ENCODE results near the gene CCDC78.

Gene CCDC78

GRCh38 chr16:719815-720446 lies 6.3 kb downstream of the CCDC78 start:
- DNase-seq (ENCODE audit: low spot score): no peak
- in situ Hi-C loops (cut with MboI; ENCODE audit: low sequenced_read_pairs, unreplicated experiment): no loop called here
- TF ChIP-seq CTCF (IDR thresholded peaks at IDR 0.05; ENCODE audit: borderline replicate concordance, control extremely low read depth, extremely low read depth, insufficient read depth, missing control alignments): no peak

DNA sequence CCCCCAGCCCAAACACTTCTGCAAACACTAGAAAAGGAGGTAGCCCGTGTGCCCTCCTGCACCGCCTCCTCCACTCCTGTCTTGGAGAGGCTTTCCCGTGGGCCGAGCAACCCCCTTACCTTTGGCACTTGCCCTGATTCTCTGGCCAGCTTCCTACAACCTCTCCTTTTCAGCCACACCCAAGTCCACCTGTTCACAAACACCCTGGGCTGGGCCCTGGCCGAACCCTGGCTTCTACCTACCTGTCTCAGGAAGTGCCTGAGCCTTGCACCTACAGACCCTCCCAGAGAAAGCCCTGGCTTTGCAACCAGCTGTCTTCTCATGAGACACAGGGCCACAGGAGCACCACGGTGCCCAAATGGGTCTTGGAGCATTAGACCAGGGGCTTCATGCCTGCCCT lies 7.3 kb downstream of the CCDC78 start:
- in situ Hi-C loops (cut with MboI; ENCODE audit: low sequenced_read_pairs, unreplicated experiment): no loop called here
- no peak for TF ChIP-seq CTCF (IDR thresholded peaks at IDR 0.05; ENCODE audit: borderline replicate concordance, control extremely low read depth, extremely low read depth, insufficient read depth, missing control alignments)

DNA sequence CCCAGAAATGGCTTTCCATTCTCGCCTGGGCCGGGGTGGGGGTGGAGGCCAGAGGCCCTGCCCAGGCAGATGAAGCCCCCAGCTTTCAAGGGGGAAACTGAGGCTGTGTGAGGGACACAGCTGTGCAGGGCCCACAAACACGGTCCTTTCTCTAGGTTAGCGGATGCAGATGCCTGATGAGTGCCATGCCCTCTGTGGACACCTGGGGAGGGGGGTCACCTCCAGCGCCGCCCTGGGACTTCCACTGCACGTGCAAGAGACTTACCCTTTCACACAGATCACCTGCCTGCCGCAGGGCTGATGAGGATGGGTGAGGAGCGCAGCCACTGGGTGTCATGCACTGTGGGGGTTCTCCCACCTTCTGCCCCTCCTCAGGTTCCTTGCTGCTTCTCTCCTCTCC lies 7.9 kb downstream of the CCDC78 start:
- TF ChIP-seq CTCF (IDR thresholded peaks at IDR 0.05; ENCODE audit: borderline replicate concordance, control extremely low read depth, extremely low read depth, insufficient read depth, missing control alignments): no peak
- in situ Hi-C loops (cut with MboI; ENCODE audit: low sequenced_read_pairs, unreplicated experiment): no loop called here
- no peak for DNase-seq (ENCODE audit: low spot score)

More for the DNA sequence above, 7.3 kb downstream of the CCDC78 start:
- DNase-seq (ENCODE audit: low spot score): no peak

GRCh38 chr16:717450-718245 lies 8.6 kb downstream of the CCDC78 start:
- in situ Hi-C loops (cut with MboI; ENCODE audit: low sequenced_read_pairs, unreplicated experiment): no loop called here
- DNase-seq (ENCODE audit: low spot score): no peak
- no peak for TF ChIP-seq CTCF (IDR thresholded peaks at IDR 0.05; ENCODE audit: borderline replicate concordance, control extremely low read depth, extremely low read depth, insufficient read depth, missing control alignments)

DNA sequence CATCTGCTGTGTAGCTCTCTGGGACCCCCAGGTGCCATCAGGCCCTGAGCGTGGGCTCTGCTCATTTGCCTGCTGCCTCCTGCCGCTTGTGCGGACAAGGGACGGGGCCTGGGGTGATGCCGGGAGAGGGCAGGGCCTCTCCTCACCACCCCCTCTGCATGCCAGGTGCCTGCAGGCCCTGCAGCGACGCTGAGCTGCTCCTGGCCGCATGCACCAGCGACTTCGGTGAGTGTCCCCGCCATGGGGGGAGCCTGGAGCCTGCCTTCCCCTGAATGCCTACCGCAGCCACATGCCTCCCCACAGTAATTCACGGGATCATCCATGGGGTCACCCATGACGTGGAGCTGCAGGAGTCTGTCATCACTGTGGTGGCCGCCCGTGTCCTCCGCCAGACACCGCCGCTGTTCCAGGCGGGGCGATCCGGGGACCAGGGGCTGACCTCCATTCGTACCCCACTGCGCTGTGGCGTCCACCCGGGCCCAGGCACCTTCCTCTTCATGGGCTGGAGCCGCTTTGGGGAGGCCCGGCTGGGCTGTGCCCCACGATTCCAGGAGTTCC lies 9.4 kb downstream of the CCDC78 start:
- no peak for DNase-seq (ENCODE audit: low spot score)
- no peak for TF ChIP-seq CTCF (IDR thresholded peaks at IDR 0.05; ENCODE audit: borderline replicate concordance, control extremely low read depth, extremely low read depth, insufficient read depth, missing control alignments)
- in situ Hi-C loops (cut with MboI; ENCODE audit: low sequenced_read_pairs, unreplicated experiment): no loop called here

DNA sequence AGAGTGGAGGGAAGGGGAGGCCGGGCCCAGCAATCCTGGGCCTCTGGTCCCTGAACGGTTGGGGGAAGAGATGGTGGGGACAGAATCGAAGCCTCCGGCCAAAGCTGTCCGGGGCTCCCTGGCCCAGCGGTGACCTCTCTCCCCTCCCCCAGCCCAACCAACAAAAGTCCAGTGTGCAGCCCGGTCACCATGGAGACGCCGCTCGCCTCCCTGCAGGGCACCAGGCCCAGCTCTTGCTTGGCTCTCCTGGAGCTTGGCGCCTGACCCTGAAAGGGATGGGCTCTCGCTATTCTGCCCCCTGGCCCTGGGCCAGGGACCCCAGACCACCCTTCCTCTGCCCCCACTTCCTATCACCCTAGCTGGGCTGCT lies 10.1 kb downstream of the CCDC78 start:
- no peak for DNase-seq (ENCODE audit: low spot score)
- in situ Hi-C loops (cut with MboI; ENCODE audit: low sequenced_read_pairs, unreplicated experiment): no loop called here
- no peak for TF ChIP-seq CTCF (IDR thresholded peaks at IDR 0.05; ENCODE audit: borderline replicate concordance, control extremely low read depth, extremely low read depth, insufficient read depth, missing control alignments)

All from GM13976 (cell line).